HL-60 (cell line): ENCODE data around the gene VBP1.
"Not testable (repeated sequence)": the region's sequence is repeated elsewhere in the genome, so short reads cannot be mapped to it uniquely, and the experiment has no call there.

Experiments used
- GABPA ChIP-seq: IDR thresholded peaks from 2 replicates; pipeline ENCODE4 v1.6.1; 2012; ENCODE audit warnings: low read depth
- TF ChIP-seq, protein P1 (sequence below): IDR thresholded peaks from one replicate; pipeline ENCODE4 v1.5.1; 2011; ENCODE audit warnings: low read length, control low read depth, inconsistent platforms; ENCODE audit not compliant: insufficient read depth

DNA sequence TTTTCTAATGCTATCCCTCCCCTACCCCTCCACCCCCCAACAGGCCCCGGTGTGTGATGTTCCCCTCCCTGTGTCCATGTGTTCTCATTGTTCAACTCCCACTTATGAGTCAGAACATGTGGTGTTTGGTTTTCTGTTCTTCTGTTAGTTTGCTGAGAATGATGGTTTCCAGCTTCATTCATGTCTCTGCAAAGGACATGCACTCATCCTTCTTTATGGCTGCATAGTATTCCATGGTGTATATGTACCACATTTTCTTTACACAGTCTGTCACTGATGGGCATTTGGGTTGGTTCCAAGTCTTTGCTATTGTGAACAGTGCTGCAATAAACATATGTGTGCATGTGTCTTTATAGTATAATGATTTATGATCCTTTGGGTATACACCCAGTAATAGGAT is 51.7 kb downstream of the VBP1 start:
- TF ChIP-seq, protein P1, sequence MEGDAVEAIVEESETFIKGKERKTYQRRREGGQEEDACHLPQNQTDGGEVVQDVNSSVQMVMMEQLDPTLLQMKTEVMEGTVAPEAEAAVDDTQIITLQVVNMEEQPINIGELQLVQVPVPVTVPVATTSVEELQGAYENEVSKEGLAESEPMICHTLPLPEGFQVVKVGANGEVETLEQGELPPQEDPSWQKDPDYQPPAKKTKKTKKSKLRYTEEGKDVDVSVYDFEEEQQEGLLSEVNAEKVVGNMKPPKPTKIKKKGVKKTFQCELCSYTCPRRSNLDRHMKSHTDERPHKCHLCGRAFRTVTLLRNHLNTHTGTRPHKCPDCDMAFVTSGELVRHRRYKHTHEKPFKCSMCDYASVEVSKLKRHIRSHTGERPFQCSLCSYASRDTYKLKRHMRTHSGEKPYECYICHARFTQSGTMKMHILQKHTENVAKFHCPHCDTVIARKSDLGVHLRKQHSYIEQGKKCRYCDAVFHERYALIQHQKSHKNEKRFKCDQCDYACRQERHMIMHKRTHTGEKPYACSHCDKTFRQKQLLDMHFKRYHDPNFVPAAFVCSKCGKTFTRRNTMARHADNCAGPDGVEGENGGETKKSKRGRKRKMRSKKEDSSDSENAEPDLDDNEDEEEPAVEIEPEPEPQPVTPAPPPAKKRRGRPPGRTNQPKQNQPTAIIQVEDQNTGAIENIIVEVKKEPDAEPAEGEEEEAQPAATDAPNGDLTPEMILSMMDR: not testable (repeated sequence)
- TF ChIP-seq GABPA: not testable (repeated sequence)
